ENCODE data around the gene NPIPB4.
"Not testable (repeated sequence)": the region's sequence is repeated elsewhere in the genome, so short reads cannot be mapped to it uniquely, and the experiment has no call there.

The NPIPB4 gene

DNA sequence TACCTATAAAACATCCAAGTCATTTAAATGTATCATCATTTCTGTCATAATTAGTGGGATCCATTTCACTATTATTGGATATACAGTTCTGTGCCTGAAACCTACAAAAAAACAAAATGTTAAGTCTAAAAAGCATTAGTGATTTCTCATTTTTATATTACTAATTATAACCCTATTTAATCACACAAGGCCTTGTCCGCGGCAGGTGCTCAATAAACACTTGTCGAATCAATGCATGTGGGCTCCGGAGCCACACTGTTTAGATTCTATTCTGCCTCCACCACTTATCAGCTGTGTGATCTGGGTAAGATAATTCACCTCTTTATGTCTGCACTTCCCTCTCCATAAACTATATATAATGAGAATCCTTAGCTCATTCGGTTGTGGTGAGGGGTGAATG lies at the start of gene NPIPB4:
NPIPB4 (minus strand) TSS at position 101 of the 400 bp plus-strand sequence. CDS start 378 bp downstream, outside the sequence.
- not testable (repeated sequence) for DNase-seq (ENCODE audit: low read depth in 2 of 2)

DNA sequence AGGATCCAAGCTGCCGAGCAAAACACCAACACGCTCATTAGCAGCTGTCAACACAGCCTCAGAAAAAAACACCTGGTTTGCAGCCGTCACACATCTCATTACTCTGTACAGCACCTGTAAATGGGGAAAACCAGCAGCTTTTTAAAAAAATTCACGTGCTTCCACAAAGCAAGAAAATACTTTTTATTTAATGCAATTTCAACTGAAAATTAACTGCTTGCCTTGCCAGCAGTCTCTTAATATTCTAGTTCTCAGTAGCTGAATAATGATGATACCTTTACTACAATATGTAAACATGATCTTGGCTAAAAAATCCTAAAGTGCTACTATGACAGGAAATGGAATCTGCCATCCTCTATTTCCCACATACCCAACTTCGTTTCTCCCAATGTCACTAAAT lies 41.4 kb upstream of the NPIPB4 start:
- DNase-seq (ENCODE audit: low read depth in 2 of 2) = not testable (repeated sequence)

DNA sequence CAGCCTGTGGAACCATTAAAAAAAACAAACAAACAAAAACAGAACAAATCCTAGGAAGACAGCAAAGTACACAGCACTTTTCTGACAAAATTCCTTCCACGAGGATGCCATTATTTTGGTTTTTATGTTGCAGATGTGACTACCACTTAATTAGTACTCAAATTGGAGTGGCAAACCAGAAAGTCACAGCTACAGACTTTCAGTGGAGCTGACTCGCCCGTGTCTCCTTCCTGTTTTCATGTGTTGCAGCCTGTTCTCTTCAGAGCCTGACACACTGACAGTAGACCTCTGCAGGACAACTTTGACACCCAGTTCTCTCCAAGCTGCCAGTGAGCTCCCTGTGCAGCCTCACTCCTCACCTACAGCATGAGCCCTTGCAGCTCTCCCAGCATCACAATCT lies 24.4 kb upstream of the NPIPB4 start:
- not testable (repeated sequence) for DNase-seq (ENCODE audit: low read depth in 2 of 2)

DNA sequence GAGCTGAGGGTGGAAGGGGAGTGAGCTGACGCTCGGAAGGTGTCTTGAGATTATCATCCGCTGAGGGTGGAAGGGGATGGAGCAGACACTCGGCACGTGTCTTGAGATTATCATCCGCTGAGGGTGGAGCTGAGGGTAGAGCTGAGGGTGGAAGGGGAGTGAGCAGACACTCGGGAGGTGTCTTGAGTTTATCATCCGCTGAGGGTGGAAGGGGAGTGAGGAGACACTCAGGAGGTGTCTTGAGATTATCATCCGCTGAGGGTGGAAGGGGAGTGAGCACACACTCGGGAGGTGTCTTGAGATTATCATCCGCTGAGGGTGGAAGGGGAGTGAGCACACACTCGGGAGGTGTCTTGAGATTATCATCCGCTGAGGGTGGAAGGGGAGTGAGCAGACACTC lies 20.4 kb downstream of the NPIPB4 start:
- not testable (repeated sequence) for DNase-seq (ENCODE audit: low read depth in 2 of 2)

DNA sequence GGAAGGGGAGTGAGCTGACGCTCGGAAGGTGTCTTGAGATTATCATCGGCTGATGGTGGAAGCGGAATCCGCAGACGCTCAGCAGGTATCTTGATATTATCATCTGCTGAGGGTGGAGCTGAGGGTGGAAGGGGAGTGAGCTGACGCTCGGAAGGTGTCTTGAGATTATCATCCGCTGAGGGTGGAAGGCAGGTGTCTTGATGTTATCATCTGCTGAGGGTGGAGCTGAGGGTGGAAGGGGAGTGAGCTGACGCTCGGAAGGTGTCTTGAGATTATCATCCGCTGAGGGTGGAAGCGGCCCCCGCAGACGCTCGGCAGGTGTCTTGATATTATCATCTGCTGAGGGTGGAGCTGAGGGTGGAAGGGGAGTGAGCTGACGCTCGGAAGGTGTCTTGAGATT lies 21.2 kb downstream of the NPIPB4 start:
- not testable (repeated sequence) for DNase-seq (ENCODE audit: low read depth in 2 of 2)

DNA sequence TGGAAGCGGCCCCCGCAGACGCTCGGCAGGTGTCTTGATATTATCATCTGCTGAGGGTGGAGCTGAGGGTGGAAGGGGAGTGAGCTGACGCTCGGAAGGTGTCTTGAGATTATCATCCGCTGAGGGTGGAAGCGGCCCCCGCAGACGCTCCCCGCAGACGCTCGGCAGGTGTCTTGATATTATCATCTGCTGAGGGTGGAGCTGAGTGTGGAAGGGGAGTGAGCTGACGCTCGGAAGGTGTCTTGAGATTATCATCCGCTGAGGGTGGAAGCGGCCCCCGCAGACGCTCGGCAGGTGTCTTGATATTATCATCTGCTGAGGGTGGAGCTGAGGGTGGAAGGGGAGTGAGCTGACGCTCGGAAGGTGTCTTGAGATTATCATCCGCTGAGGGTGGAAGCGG lies 21.8 kb downstream of the NPIPB4 start:
- DNase-seq (ENCODE audit: low read depth in 2 of 2) = not testable (repeated sequence)

DNA sequence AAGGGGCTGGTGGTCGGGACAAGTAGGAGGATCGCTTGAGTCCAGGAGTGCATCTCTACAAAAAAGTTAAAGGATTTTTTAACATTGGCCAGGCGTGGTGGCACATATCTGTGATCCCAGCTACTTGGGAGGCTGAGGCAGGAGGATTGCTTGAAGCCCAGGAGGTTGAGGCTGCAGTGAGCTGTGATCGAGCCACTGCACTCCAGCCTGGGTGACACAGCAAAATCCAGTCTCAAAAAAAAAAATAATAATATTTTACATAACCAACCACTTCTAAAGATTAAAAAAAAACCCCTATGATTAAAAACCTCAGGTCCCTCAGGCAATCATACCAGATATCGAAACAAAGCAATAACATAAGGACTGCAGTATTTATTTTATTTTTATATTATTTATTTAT lies 23.3 kb downstream of the NPIPB4 start:
- not testable (repeated sequence) for DNase-seq (ENCODE audit: low read depth in 2 of 2)

DNA sequence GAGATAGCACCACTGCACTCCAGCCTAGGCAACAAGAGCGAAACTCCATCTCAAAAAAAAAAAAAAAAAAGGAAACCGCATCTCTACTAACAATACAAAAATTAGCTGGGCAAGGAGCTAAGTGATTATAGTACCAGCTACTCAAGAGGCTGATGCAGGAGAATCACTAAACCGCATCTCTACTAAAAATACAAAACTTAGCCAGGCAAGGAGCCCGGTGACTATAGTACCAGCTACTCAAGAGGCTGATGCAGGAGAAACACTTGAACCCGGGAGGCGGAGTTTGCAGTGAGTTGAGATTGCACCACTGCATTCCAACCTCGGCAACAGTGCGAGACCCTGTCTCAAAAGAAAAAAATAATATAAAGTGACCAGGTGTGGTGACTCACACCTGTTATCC lies 27.6 kb downstream of the NPIPB4 start:
- DNase-seq (ENCODE audit: low read depth in 2 of 2) = not testable (repeated sequence)

DNA sequence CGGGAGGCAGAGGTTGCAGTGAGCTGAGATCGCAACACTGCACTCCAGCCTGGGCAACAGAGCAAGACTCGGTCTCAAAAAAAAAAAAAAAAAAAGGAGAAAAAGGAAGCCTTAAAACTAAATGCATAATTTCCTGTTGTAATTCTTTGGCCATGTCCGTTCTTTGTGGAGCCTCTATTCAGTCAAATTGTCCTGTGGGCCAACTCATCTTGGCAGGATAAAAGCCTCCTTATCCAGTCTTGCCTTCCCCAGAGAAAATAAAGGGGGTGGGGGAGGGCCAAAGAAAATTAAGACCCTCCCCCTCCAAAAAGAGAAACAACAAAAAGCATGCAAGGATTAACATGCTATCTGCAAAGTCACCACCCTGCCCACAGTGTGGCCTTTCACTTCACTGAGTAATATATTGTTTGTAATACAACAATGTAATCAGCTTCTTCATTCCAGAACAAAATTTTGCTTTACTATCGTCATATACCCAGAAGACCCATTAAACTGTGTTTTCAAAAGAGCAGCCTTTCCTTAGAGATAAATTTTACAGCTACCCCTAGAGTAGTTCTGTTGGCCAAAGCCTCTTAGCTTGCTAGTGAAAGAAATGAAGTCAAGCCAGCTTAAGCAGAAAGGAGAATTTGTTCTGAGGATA lies 31.4 kb downstream of the NPIPB4 start:
- not testable (repeated sequence) for DNase-seq (ENCODE audit: low read depth in 2 of 2)

DNA sequence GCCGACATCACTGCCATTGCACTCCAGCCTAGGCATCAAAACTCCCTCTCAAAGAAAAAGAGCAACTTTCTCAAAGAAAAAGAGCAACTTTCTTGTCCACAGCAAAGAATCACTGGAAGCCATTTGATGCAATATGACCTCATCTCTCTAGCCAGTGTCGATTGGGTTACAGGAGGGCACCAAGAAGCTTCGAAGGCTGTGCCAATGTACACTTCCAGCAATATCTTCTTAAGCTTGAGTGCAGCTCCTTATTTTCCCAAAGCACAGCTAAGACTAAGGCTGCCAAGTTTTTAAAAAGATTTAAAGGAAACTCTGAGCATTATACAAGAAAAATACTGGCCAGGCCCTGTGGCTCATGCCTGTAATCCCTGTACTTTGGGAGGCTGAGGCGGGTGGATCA lies 32.0 kb downstream of the NPIPB4 start:
- DNase-seq (ENCODE audit: low read depth in 2 of 2) = not testable (repeated sequence)

DNA sequence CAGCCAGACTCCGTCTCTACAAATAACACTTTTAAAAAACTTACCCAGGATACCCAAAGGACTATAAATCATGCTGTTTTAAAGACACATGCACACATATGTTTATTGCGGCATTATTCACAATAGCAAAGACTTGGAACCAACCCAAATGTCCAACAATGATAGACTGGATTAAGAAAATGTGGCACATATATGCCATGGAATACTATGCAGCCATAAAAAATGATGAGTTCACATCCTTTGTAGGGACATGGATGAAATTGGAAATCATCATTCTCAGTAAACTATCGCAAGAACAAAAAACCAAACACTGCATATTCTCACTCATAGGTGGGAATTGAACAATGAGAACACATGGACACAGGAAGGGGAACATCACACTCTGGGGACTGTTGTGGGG lies 34.3 kb downstream of the NPIPB4 start:
- not testable (repeated sequence) for DNase-seq (ENCODE audit: low read depth in 2 of 2)

DNA sequence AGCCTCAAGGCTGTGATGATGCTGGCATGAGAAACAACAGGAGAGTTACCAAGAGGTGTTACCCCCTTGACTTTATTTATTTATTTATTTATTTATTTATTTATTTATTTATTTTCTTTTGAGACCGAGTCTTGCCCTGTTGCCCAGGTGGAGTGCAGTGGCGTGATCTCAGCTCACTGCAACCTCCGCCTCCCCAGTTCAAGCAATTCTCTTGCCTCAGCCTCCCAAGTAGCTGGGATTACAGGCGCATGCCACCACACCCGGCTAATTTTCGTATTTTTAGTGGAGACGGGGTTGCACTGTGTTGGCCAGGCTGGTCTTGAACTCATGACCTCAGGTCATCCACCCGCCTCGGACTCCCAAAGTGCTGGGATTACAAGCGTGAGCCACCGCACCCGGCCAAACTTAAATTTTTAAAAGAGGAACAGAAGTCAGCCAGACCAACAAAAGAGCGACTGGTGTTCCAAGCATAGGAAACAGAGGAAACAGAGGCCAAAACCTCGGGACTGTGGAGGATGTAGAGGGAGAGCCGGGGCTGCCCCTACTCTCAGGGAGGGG lies 36.6 kb downstream of the NPIPB4 start:
- DNase-seq (ENCODE audit: low read depth in 2 of 2) = not testable (repeated sequence)

DNA sequence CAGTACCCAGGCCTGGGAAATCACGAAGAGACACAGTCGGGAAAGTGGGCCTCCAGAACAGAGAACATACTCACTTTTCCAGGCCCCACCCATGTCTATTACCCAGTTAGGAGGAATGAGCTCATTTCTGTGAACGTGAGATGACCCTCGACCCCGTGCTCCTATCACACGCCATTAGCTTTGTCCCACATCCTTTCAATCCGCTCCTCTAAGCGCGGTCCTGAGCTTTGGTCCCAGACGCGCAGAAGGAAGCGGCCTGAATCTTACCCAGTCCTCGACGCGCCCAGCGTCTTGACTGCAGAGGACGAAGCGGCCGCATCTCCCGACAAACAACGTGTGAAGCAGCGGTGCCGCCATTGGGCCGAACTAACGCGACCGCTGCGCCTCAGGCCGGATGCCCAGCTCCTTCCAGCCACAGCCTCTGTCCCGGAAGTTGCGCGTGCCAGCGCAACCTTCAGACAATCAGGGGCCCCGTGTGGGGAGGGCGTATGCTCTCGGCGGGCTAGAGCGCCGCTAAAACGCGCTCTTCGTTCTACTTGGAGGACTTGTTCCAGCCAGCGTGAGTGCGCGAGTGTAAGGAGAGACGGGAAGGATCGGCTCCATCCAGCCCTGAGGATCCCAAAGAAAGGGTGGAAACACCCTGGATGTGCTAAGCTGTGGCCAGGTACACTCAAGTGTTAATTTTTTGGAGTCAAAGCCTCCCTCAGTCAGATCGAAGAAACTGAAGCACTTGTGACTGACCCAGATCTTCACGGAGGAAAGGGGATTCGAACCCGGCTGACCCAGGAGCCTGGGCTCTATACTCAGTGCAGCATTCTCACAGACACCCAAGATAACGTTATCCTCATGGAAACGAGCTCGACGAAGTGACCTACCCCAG lies 37.3 kb downstream of the NPIPB4 start:
- DNase-seq (ENCODE audit: low read depth in 2 of 2) = peak; percentile 50 to 66

DNA sequence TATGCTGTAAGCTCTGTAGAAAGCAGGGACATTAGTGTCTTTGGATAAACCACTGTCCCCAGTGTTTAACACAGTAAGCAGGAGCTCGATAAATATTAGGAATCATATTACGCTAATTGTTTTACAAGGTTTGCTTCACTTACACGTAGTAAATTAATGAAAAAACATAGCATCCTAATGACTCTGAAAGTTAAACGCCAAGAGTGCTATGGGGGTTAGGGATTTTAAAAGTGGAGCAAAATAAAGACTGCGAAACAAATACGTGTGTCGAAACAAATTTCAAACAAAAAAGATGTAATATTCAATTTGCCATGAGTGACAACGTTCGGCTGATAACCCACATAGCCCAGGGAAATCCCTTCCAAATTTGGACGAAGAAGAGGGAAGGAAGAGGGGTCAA lies 37.9 kb downstream of the NPIPB4 start:
- not testable (repeated sequence) for DNase-seq (ENCODE audit: low read depth in 2 of 2)

DNA sequence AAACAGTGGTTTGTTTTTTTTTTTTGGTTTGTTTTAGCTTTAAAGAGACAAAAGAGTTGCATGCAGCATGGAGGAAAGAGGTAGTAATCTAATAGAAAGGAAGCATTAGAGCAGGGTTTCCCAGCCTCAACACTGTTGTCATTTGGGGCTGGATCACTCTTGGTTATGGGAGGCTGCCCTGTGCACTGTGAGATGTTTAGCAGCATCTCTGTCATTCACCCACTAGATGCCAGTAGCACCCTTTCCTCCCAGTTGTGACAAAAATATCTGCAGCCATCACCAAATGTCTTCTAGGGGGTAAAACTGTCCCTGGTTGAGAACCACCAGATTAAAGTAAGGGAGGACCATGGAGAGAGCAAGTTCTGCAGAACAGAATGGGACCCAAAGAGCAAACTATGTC lies 40.5 kb downstream of the NPIPB4 start:
- not testable (repeated sequence) for DNase-seq (ENCODE audit: low read depth in 2 of 2)

DNA sequence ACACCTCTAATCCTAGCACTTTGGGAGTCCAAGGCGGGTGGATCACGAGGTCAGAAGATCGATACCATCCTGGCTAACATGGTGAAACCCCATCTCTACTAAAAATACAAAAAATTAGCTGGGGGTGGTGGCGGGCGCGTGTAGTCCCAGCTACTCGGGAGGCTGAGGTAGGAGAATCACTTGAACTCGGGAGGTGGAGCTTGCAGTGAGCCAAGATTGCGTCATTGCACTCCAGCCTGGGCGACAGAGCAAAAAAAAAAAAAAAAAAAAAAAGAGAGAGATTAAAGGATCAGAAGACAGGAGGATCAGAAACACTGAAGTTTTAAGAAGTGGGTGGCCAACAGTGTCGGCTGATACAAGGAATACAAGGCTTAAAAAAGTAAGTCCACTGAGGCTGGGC lies 41.9 kb downstream of the NPIPB4 start:
- DNase-seq (ENCODE audit: low read depth in 2 of 2) = not testable (repeated sequence)

DNA sequence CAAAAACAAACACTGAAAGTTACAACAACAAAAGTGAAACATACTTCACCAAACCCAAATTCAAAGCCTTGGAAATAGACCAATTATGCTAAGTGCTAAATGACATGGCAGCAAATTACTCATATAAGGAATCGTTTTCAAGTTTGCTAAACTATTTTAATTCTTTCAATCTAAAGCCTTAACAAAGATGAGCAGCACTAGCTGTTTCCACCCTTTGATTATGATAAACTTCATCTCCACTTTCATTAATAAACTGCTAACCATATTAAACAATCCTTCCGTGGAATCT lies 55.2 kb downstream of the NPIPB4 start:
- DNase-seq (ENCODE audit: low read depth in 2 of 2) = not testable (repeated sequence)

DNA sequence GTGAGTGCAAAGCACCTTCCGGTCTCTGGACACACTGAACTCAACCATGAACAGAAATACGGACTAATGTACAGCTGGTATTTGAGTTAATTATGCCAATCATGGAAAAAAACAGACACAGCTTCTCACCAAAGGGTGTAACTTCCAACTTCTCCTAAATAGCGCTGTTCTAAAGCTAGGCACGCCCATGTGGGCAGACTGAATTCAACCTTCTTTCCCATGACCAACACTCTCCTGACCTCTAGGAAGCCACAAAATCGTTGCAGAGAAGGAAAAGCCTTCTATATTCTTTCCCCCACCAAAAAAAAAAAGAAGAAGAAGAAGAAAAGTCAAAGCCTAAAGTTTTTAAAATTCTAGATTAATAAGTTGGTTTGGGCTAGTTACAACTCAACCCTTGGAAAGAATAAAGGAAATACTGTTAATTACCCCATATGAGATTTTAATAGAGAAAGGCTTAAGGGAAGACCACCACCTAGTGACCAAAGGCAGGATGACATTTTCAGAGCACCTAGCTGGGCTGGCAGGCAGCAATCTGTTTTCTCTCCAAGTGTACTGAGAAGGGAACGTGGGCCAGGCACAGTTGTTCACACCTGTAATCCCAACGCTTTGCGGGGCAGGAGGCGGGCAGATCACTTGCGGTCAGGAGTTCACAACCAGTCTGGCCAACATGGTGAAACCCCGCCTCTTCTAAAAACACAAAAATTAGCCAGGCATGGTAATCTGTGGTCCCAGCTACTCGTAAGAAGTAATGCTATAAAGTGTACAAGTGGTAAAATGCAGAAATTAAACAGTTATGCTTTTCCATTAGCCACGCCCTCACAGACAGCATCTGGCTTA lies 55.8 kb downstream of the NPIPB4 start:
- peak in 1 of 2 donors; percentile 7 for DNase-seq (ENCODE audit: low read depth in 2 of 2)

DNA sequence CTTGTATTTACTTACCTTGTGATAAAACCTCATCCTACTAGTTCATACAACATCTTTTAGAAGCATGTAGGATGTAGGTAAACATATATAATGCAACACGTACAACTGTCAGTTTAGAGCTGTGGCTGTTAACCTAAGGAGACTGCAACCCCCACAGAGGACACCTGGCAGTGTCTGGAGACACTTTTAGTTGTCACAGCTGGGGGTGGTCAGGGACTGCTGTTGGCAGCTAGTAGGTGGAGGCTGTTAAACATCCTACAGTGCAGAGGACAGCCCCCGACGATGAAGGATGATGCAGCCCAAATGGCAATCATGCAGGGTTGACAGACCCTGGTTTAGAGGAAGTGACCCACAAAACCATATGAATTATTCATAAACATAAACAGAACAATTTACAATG lies 59.0 kb downstream of the NPIPB4 start:
- DNase-seq (ENCODE audit: low read depth in 2 of 2) = not testable (repeated sequence)

DNA sequence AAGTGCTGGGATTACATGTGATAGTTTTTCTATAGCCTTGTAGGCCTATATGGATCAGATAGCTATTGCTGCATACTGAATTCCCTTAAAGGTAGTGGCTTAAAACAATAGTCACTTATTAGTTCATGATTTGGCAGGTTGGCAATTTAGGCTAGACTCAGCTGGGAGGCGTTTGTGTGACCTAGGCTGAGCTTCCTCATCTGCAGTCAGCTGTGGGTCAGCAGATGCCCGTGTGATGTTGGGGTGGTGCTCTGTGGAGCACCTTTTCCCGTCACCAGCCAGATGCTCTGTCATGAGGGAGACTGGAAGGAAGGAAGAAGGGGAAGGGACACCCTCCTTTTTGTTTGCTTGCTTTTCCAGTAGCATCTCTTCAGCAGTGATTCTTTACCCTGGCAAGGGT lies 64.2 kb downstream of the NPIPB4 start:
- DNase-seq (ENCODE audit: low read depth in 2 of 2) = not testable (repeated sequence)

DNA sequence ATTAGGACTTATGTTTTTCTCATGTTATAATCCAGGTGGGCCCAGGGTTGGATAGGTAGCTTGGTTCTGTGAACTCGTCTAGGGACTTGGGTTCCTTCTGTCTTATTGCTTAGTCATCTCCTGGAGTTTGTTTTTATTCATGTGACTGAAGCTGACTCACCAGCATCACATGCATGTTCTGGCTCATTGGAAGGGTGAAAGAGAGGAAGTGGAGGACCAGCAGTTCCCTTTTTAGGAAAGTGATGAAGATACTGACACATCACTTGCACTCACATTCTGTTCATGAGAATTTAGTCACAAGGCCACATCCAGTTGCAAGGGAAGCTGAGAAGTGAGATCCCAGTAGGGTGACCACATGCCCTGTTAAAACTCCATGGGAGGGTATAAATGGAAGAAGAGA lies 67.0 kb downstream of the NPIPB4 start:
- DNase-seq (ENCODE audit: low read depth in 2 of 2) = not testable (repeated sequence)
